HEK293 (cell line): ENCODE measurements around the gene TUBGCP3.

Source experiments
- GLI2 ChIP-seq: fragments of 450-650 bp; formaldehyde crosslinking; IDR thresholded peaks from 2 replicates; pipeline ENCODE4; 2017; ENCODE audit warnings: missing biosample characterization, missing genetic modification characterization, low read depth, borderline replicate concordance
- GLI4 ChIP-seq: fragments of 450-650 bp; formaldehyde crosslinking; IDR thresholded peaks from 2 replicates; pipeline ENCODE4 v1.5.1; 2016; ENCODE audit warnings: missing biosample characterization, missing genetic modification characterization
- HOXC10 ChIP-seq: sonication (generic); formaldehyde crosslinking; IDR thresholded peaks from 2 replicates; pipeline ENCODE4 v1.8.1; 2023; ENCODE audit warnings: mild to moderate bottlenecking, missing genetic modification reagents
- OVOL3 ChIP-seq: fragments of 450-650 bp; formaldehyde crosslinking; IDR thresholded peaks from 2 replicates; pipeline ENCODE4 v1.5.1; 2016; ENCODE audit warnings: missing biosample characterization, missing genetic modification characterization
- PATZ1 ChIP-seq: fragments of 450-650 bp; formaldehyde crosslinking; IDR thresholded peaks from 2 replicates; pipeline ENCODE4 v1.5.1; 2016; ENCODE audit warnings: missing biosample characterization, missing genetic modification characterization
- PRDM4 ChIP-seq: fragments of 450-650 bp; formaldehyde crosslinking; IDR thresholded peaks from 2 replicates; pipeline ENCODE4 v1.5.1; 2017; ENCODE audit warnings: missing biosample characterization, missing genetic modification characterization
- SETDB1 ChIP-seq: IDR thresholded peaks from one replicate; pipeline ENCODE4 v1.6.1; 2017; ENCODE audit warnings: mild to moderate bottlenecking, low read length, moderate library complexity, mixed read lengths; ENCODE audit not compliant: insufficient read length
- SP7 ChIP-seq: fragments of 450-650 bp; formaldehyde crosslinking; IDR thresholded peaks from 2 replicates; pipeline ENCODE4 v1.5.1; 2016; ENCODE audit warnings: missing biosample characterization, missing genetic modification characterization
- TSHZ1 ChIP-seq: fragments of 450-650 bp; formaldehyde crosslinking; IDR thresholded peaks from 2 replicates; pipeline ENCODE4 v1.5.1; 2016; ENCODE audit warnings: missing biosample characterization, missing genetic modification characterization, borderline replicate concordance
- ZBTB44 ChIP-seq: fragments of 450-650 bp; IDR thresholded peaks from 2 replicates; pipeline ENCODE4 v1.5.1; 2018; ENCODE audit warnings: missing biosample characterization, mild to moderate bottlenecking, missing genetic modification characterization
- ZBTB8A ChIP-seq: fragments of 450-650 bp; formaldehyde crosslinking; IDR thresholded peaks from 2 replicates; pipeline ENCODE4 v1.5.1; 2016; ENCODE audit warnings: missing biosample characterization, missing genetic modification characterization
- ZIC2 ChIP-seq: fragments of 450-650 bp; formaldehyde crosslinking; IDR thresholded peaks from 2 replicates; pipeline ENCODE4 v1.5.1; 2016; ENCODE audit warnings: missing biosample characterization, missing genetic modification characterization
- ZNF10 ChIP-seq: fragments of 450-650 bp; formaldehyde crosslinking; IDR thresholded peaks from 2 replicates; pipeline ENCODE4 v1.5.1; 2017; ENCODE audit warnings: missing biosample characterization, missing genetic modification characterization
- ZNF175 ChIP-seq: fragments of 450-650 bp; formaldehyde crosslinking; IDR thresholded peaks from 2 replicates; pipeline ENCODE4 v1.5.1; 2016; ENCODE audit warnings: missing biosample characterization, missing genetic modification characterization
- ZNF214 ChIP-seq: fragments of 450-650 bp; formaldehyde crosslinking; IDR thresholded peaks from 2 replicates; pipeline ENCODE4 v1.5.1; 2017; ENCODE audit warnings: missing biosample characterization, mild to moderate bottlenecking, missing genetic modification characterization, borderline replicate concordance
- ZNF324 ChIP-seq: fragments of 450-650 bp; formaldehyde crosslinking; IDR thresholded peaks from 2 replicates; pipeline ENCODE4 v1.5.1; 2016; ENCODE audit warnings: missing biosample characterization, missing genetic modification characterization
- ZNF341 ChIP-seq: fragments of 450-650 bp; formaldehyde crosslinking; IDR thresholded peaks from 2 replicates; pipeline ENCODE4; 2016; ENCODE audit warnings: low read depth, missing biosample characterization, missing genetic modification characterization
- ZNF398 ChIP-seq: fragments of 450-650 bp; formaldehyde crosslinking; IDR thresholded peaks from 2 replicates; pipeline ENCODE4 v1.5.1; 2017; ENCODE audit warnings: missing biosample characterization, missing genetic modification characterization
- ZNF404 ChIP-seq: fragments of 450-650 bp; formaldehyde crosslinking; IDR thresholded peaks from 2 replicates; pipeline ENCODE4 v1.5.1; 2017; ENCODE audit warnings: missing biosample characterization, missing genetic modification characterization
- ZNF510 ChIP-seq: fragments of 450-650 bp; formaldehyde crosslinking; IDR thresholded peaks from 2 replicates; pipeline ENCODE4 v1.5.1; 2018; ENCODE audit warnings: mild to moderate bottlenecking, missing genetic modification characterization, missing biosample characterization; ENCODE audit not compliant: insufficient replicate concordance
- ZNF561 ChIP-seq: fragments of 450-650 bp; IDR thresholded peaks from 2 replicates; pipeline ENCODE4 v1.5.1; 2018; ENCODE audit warnings: missing biosample characterization, missing genetic modification characterization, borderline replicate concordance
- ZNF600 ChIP-seq: fragments of 450-650 bp; formaldehyde crosslinking; IDR thresholded peaks from 2 replicates; pipeline ENCODE4 v1.5.1; 2016; ENCODE audit warnings: missing biosample characterization, missing genetic modification characterization
- ZNF610 ChIP-seq: fragments of 450-650 bp; formaldehyde crosslinking; IDR thresholded peaks from 2 replicates; pipeline ENCODE4 v1.5.1; 2016; ENCODE audit warnings: missing biosample characterization, missing genetic modification characterization, borderline replicate concordance
- ZNF792 ChIP-seq: fragments of 450-650 bp; formaldehyde crosslinking; IDR thresholded peaks from 2 replicates; pipeline ENCODE4 v1.5.1; 2016; ENCODE audit warnings: missing biosample characterization, missing genetic modification characterization
- ZNF843 ChIP-seq: fragments of 450-650 bp; formaldehyde crosslinking; IDR thresholded peaks from 2 replicates; pipeline ENCODE4 v1.5.1; 2016; ENCODE audit warnings: missing biosample characterization, missing genetic modification characterization
- ZSCAN23 ChIP-seq: fragments of 450-650 bp; formaldehyde crosslinking; IDR thresholded peaks from 2 replicates; pipeline ENCODE4 v1.5.1; 2016; ENCODE audit warnings: missing biosample characterization, missing genetic modification characterization
- ZSCAN30 ChIP-seq: fragments of 450-650 bp; IDR thresholded peaks from 2 replicates; pipeline ENCODE4 v1.5.1; 2018; ENCODE audit warnings: missing biosample characterization, mild to moderate bottlenecking, missing genetic modification characterization, moderate library complexity
- TF ChIP-seq, protein P1 (sequence below): fragments of 450-650 bp; formaldehyde crosslinking; IDR thresholded peaks from 2 replicates; pipeline ENCODE4 v1.5.1; 2017; ENCODE audit warnings: missing biosample characterization, missing genetic modification characterization

TUBGCP3 gene

DNA sequence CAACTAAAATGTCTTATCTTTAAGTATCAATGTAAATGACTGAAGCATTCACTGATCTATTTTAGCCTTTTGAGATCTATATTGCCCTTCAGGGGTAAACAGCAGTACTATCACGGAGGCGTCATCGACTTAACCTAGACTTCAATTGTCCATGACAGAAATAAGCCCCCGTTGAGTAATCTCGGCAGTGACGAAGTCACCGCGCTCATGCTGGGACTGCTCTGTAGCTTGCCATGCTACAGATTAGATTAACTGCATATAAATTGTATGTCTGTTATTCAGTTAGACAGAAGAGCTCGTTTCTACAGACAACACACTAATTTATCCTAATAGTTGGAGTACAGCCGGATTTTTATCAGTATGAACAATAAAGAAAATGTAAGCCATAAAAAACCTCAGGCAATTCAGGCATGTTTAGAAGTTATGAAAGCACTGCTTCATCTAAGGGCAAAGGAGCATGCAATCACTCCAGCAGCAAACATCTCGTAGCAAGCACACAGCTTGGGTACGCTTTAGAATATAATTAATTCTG, 56.6 kb downstream of the TUBGCP3 start (continued):
- no peak for TF ChIP-seq ZNF510 (tag by site-specific recombination)
- TF ChIP-seq SP7 = peak; percentile 73
- peak; percentile 75; the same call in 1 of the 2 replicates for TF ChIP-seq GLI2
- TF ChIP-seq ZNF214 = no peak
- TF ChIP-seq ZNF404 (tag by site-specific recombination) = no peak
- no peak for TF ChIP-seq HOXC10 (CRISPR knock-in tag)
- TF ChIP-seq SETDB1 = no peak
- TF ChIP-seq ZSCAN30 (tag by site-specific recombination) = peak; percentile 74; the same call in 1 of the 2 replicates
- TF ChIP-seq ZNF10 (tag by site-specific recombination) = no peak
- TF ChIP-seq ZBTB44 (tag by site-specific recombination) = peak; percentile 53; the same call in 1 of the 2 replicates
- no peak for TF ChIP-seq GLI4 (tag by site-specific recombination)
- TF ChIP-seq ZNF600 = peak; percentile 52; the same call in 1 of the 2 replicates
- peak; percentile 79 for TF ChIP-seq ZIC2 (tag by site-specific recombination)
- 0 out of 2 replicates have a peak, but pooled peaks have one; percentile 50 for TF ChIP-seq PATZ1 (tag by site-specific recombination)
- TF ChIP-seq ZSCAN23 = no peak
- TF ChIP-seq OVOL3 (tag by site-specific recombination) = no peak
- peak; percentile 51 for TF ChIP-seq ZBTB8A
- no peak for TF ChIP-seq ZNF792 (tag by site-specific recombination)
- peak; percentile 54; the same call in 1 of the 2 replicates for TF ChIP-seq ZNF843 (tag by site-specific recombination)
- TF ChIP-seq PRDM4 (tag by site-specific recombination) = no peak
- no peak for TF ChIP-seq ZNF610
- no peak for TF ChIP-seq ZNF175
- peak; percentile 12; the same call in 1 of the 2 replicates for TF ChIP-seq TSHZ1
- TF ChIP-seq ZNF561 (tag by site-specific recombination) = no peak
- TF ChIP-seq ZNF341 (tag by site-specific recombination) = no peak
- no peak for TF ChIP-seq ZNF398 (tag by site-specific recombination)
- TF ChIP-seq, protein P1, sequence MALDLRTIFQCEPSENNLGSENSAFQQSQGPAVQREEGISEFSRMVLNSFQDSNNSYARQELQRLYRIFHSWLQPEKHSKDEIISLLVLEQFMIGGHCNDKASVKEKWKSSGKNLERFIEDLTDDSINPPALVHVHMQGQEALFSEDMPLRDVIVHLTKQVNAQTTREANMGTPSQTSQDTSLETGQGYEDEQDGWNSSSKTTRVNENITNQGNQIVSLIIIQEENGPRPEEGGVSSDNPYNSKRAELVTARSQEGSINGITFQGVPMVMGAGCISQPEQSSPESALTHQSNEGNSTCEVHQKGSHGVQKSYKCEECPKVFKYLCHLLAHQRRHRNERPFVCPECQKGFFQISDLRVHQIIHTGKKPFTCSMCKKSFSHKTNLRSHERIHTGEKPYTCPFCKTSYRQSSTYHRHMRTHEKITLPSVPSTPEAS (tag by site-specific recombination) = no peak
- TF ChIP-seq ZNF324 (tag by site-specific recombination) = no peak
